Measurements from ENCODE around the gene BRICD5.

The BRICD5 gene

GRCh38 chr16:2178321-2179106, 32.1 kb downstream of the BRICD5 start:
- DNase-seq: peak; percentile 51

GRCh38 chr16:2177561-2177960, 33.1 kb downstream of the BRICD5 start:
- no peak for DNase-seq

- no peak for DNase-seq
These were observed 33.6 kb downstream of the BRICD5 start for GRCh38 chr16:2177101-2177500.

- no peak for DNase-seq
These were observed 34.6 kb downstream of the BRICD5 start for GRCh38 chr16:2176047-2176446.

- DNase-seq: no peak
These were observed 35.2 kb downstream of the BRICD5 start for GRCh38 chr16:2175454-2175853.

- DNase-seq: no peak
These were observed 36.1 kb downstream of the BRICD5 start for GRCh38 chr16:2174396-2175131.

- DNase-seq: no peak
These were observed 36.7 kb downstream of the BRICD5 start for GRCh38 chr16:2173916-2174315.

GRCh38 chr16:2173366-2173765, 37.3 kb downstream of the BRICD5 start:
- DNase-seq: no peak

- DNase-seq: no peak
These were observed 37.9 kb downstream of the BRICD5 start for GRCh38 chr16:2172688-2173335.

GRCh38 chr16:2171601-2172178, 39.0 kb downstream of the BRICD5 start:
- DNase-seq: no peak

- DNase-seq: no peak
These were observed 39.9 kb downstream of the BRICD5 start for GRCh38 chr16:2170587-2171435.

GRCh38 chr16:2170080-2170479, 40.6 kb downstream of the BRICD5 start:
- DNase-seq: no peak

- DNase-seq: no peak
These were observed 43.5 kb downstream of the BRICD5 start for GRCh38 chr16:2167068-2167638.

- DNase-seq: no peak
These were observed 44.2 kb downstream of the BRICD5 start for GRCh38 chr16:2166263-2167067.

- no peak for DNase-seq
These were observed 44.8 kb downstream of the BRICD5 start for GRCh38 chr16:2165861-2166260.

- peak; percentile 35 for DNase-seq
These were observed 47.3 kb downstream of the BRICD5 start for GRCh38 chr16:2163211-2163881.

GRCh38 chr16:2162676-2163118, 48.0 kb downstream of the BRICD5 start:
- no peak for DNase-seq

GRCh38 chr16:2161911-2162310, 48.8 kb downstream of the BRICD5 start:
- no peak for DNase-seq

- DNase-seq: no peak
These were observed 49.6 kb downstream of the BRICD5 start for GRCh38 chr16:2160915-2161551.
